GM23338 (cell line): ENCODE measurements around the gene TYW1B. TPM values are rescaled to one million over a fixed set of nuclear protein-coding genes. Genes with fewer than 3 reads are reported as not detected.
"Not testable (repeated sequence)": the region's sequence is repeated elsewhere in the genome, so short reads cannot be mapped to it uniquely, and the experiment has no call there.

ENCODE experiments used
- ATAC-seq: fragments of 200-7000 bp; cut with Tn5 transposase; 3 replicates; pipeline ENCODE4 v1.9.1; 2020
- DNase-seq: peaks from one replicate; pipeline ENCODE4 v3.0.0-alpha.2; 2015; ENCODE audit warnings: low spot score
- H2AFZ ChIP-seq: fragments of 200-600 bp; sonication (generic); 2 replicates; pipeline ENCODE4 v1.8.0; 2016; ENCODE audit warnings: antibody characterized with exemption, mild to moderate bottlenecking, moderate library complexity
- H3F3A ChIP-seq: fragments of 200-600 bp; sonication (generic); replicated peaks from 2 replicates; pipeline ENCODE4 v1.8.0; 2017; ENCODE audit warnings: antibody characterized with exemption, mixed run types, low read depth
- H3K27ac ChIP-seq: fragments of 200-600 bp; sonication (generic); 2 replicates; pipeline ENCODE4 v1.6.1; 2016; ENCODE audit warnings: low read depth
- H3K27me3 ChIP-seq: fragments of 200-600 bp; sonication (generic); 2 replicates; pipeline ENCODE4 v1.8.0; 2016; ENCODE audit warnings: mild to moderate bottlenecking, mixed run types, moderate library complexity; ENCODE audit not compliant: insufficient read depth
- H3K36me3 ChIP-seq: fragments of 200-600 bp; sonication (generic); 2 replicates; pipeline ENCODE4 v1.8.0; 2016; ENCODE audit warnings: mild to moderate bottlenecking; ENCODE audit not compliant: insufficient read depth
- H3K4me1 ChIP-seq: fragments of 200-600 bp; sonication (generic); 2 replicates; pipeline ENCODE4 v1.8.0; 2016; ENCODE audit warnings: mild to moderate bottlenecking, moderate library complexity; ENCODE audit not compliant: insufficient read depth
- H3K4me2 ChIP-seq: fragments of 200-600 bp; sonication (generic); 2 replicates; pipeline ENCODE4 v1.7.1; 2017; ENCODE audit warnings: mixed run types
- H3K4me3 ChIP-seq: fragments of 200-600 bp; sonication (generic); 2 replicates; pipeline ENCODE4 v1.6.1; 2016; ENCODE audit warnings: mixed run types
- H3K79me2 ChIP-seq: fragments of 200-600 bp; sonication (generic); replicated peaks from 2 replicates; pipeline ENCODE4 v1.8.0; 2017; ENCODE audit warnings: mild to moderate bottlenecking; ENCODE audit not compliant: insufficient read depth
- H3K9me2 ChIP-seq: fragments of 200-600 bp; sonication (generic); 2 replicates; pipeline ENCODE4 v1.8.0; 2017; ENCODE audit not compliant: insufficient read depth
- H4K20me1 ChIP-seq: fragments of 200-600 bp; sonication (generic); replicated peaks from 2 replicates; pipeline ENCODE4 v1.8.0; 2017; ENCODE audit warnings: mild to moderate bottlenecking; ENCODE audit not compliant: insufficient read depth
- H3K27ac Mint-ChIP-seq: 2 replicates; pipeline ENCODE4 v1.8.0; 2020; ENCODE audit warnings: inconsistent platforms, mild to moderate bottlenecking, moderate library complexity, mixed read lengths
- H3K27me3 Mint-ChIP-seq: 3 replicates; pipeline ENCODE4 v1.8.0; 2022; ENCODE audit warnings: low read depth, mild to moderate bottlenecking, moderate library complexity, mixed read lengths, inconsistent platforms; ENCODE audit not compliant: insufficient read depth, poor library complexity
- H3K36me3 Mint-ChIP-seq: 3 replicates; pipeline ENCODE4 v1.8.0; 2021; ENCODE audit warnings: low read depth, mild to moderate bottlenecking, inconsistent platforms, moderate library complexity, mixed read lengths
- H3K4me1 Mint-ChIP-seq: 3 replicates; pipeline ENCODE4 v1.8.0; 2020; ENCODE audit warnings: mild to moderate bottlenecking, inconsistent platforms, mixed read lengths
- H3K4me3 Mint-ChIP-seq: 3 replicates; pipeline ENCODE4 v1.8.0; 2021; ENCODE audit warnings: moderate library complexity, mild to moderate bottlenecking, inconsistent platforms, mixed read lengths
- H3K9me3 Mint-ChIP-seq: 3 replicates; pipeline ENCODE4 v1.8.0; 2020; ENCODE audit warnings: moderate library complexity, mild to moderate bottlenecking, inconsistent platforms, mixed read lengths
- polyA plus RNA-seq: library from polyadenylated mRNA; unstranded; fragments of >200 nt; fragmentation: Nextera tagmentation; extraction: Ambion mirVana; gene quantifications from 2 replicates; pipeline ENCODE4 v1.2.1, GENCODE V29; 2016
- total RNA-seq: library from RNA; depleted of rRNA; stranded (reverse); fragments of >200 nt; shearing (Covaris generic); gene quantifications from 2 replicates; pipeline ENCODE4 v1.2.3, GENCODE V29; 2014

TYW1B gene
- total and polyA plus RNA-seq, 2 experiments from 2014 or later, result 2.8 to 5.6 TPM

GRCh38 chr7:72730815-72731214 is 97.2 kb downstream of the TYW1B start:
- not testable (repeated sequence) for H3K27me3 Mint-ChIP-seq, H3K4me3 ChIP-seq, H3K4me1 ChIP-seq, H2AFZ ChIP-seq, H3K27ac Mint-ChIP-seq, H3K27me3 ChIP-seq, H3K4me2 ChIP-seq, DNase-seq, H3K9me2 ChIP-seq, H3F3A ChIP-seq, H3K27ac ChIP-seq, H3K4me3 Mint-ChIP-seq, H4K20me1 ChIP-seq, ATAC-seq, H3K4me1 Mint-ChIP-seq, H3K36me3 ChIP-seq
- H3K36me3 Mint-ChIP-seq, result peaks cover 70% of the 10 kb centered on the region
- peaks cover 54% of the 10 kb centered on the region for H3K9me3 Mint-ChIP-seq
- H3K79me2 ChIP-seq, result peaks cover 16% of the 10 kb centered on the region

GRCh38 chr7:72730384-72730783 is 97.6 kb downstream of the TYW1B start:
- not testable (repeated sequence) for H3K4me1 Mint-ChIP-seq, H3K27me3 ChIP-seq, H3K36me3 ChIP-seq, H3K9me2 ChIP-seq, H3K4me3 ChIP-seq, H2AFZ ChIP-seq, H3K27ac Mint-ChIP-seq, H4K20me1 ChIP-seq, DNase-seq, H3K27me3 Mint-ChIP-seq, H3K4me3 Mint-ChIP-seq, ATAC-seq, H3K4me1 ChIP-seq, H3F3A ChIP-seq, H3K27ac ChIP-seq, H3K4me2 ChIP-seq
- Mint-ChIP-seq H3K36me3 (peaks cover 69% of the 10 kb centered on the region), H3K9me3 (peaks cover 49% of the 10 kb centered on the region)
- H3K79me2 ChIP-seq, result peaks cover 16% of the 10 kb centered on the region

- not testable (repeated sequence) for H3K27me3 Mint-ChIP-seq, H3K4me2 ChIP-seq, DNase-seq, H3K4me1 Mint-ChIP-seq, H3K4me1 ChIP-seq, H3K4me3 Mint-ChIP-seq, H3F3A ChIP-seq, H3K9me2 ChIP-seq, H4K20me1 ChIP-seq, H3K27me3 ChIP-seq, H2AFZ ChIP-seq, H3K36me3 ChIP-seq, H3K4me3 ChIP-seq, H3K27ac Mint-ChIP-seq, ATAC-seq, H3K27ac ChIP-seq
- peaks cover 16% of the 10 kb centered on the region for H3K79me2 ChIP-seq
- H3K9me3 Mint-ChIP-seq, result peaks cover 37% of the 10 kb centered on the region
- peaks cover 56% of the 10 kb centered on the region for H3K36me3 Mint-ChIP-seq
Observed at GRCh38 chr7:72729130-72729529, 98.9 kb downstream of the TYW1B start.

- H3K9me3 Mint-ChIP-seq, H3K27ac Mint-ChIP-seq, H3K4me1 ChIP-seq, H3K4me3 ChIP-seq, H3K36me3 ChIP-seq, H3K79me2 ChIP-seq, H3K4me3 Mint-ChIP-seq, H4K20me1 ChIP-seq, H3K9me2 ChIP-seq, H2AFZ ChIP-seq, H3K27me3 Mint-ChIP-seq, H3F3A ChIP-seq, H3K4me2 ChIP-seq, H3K27me3 ChIP-seq: not testable (repeated sequence)
- 0 out of 2 replicates have a peak overlapping the region, but pooled peaks have one; percentile 26 for H3K27ac ChIP-seq
- ATAC-seq (peak; percentile 97), DNase-seq (peak; percentile 50)
- Mint-ChIP-seq H3K36me3 (peaks cover 28% of the 10 kb centered on the region), H3K4me1 (peaks cover 12% of the 10 kb centered on the region)
Observed at GRCh38 chr7:72722694-72723093, 105.3 kb downstream of the TYW1B start.

GRCh38 chr7:72720890-72721289 is 107.1 kb downstream of the TYW1B start:
- H3K27me3 Mint-ChIP-seq, H3K4me2 ChIP-seq, ATAC-seq, H3K4me3 ChIP-seq, H3K27ac Mint-ChIP-seq, H3K4me1 ChIP-seq, H3K79me2 ChIP-seq, H3F3A ChIP-seq, H3K9me3 Mint-ChIP-seq, H2AFZ ChIP-seq, H3K36me3 ChIP-seq, H4K20me1 ChIP-seq, DNase-seq, H3K27me3 ChIP-seq, H3K4me3 Mint-ChIP-seq, H3K9me2 ChIP-seq, H3K27ac ChIP-seq: not testable (repeated sequence)
- Mint-ChIP-seq H3K36me3 (peaks cover 29% of the 10 kb centered on the region), H3K4me1 (peaks cover 12% of the 10 kb centered on the region)

GRCh38 chr7:72717252-72717774 is 110.7 kb downstream of the TYW1B start:
- not testable (repeated sequence) for ATAC-seq, H3K4me3 ChIP-seq, H3K36me3 ChIP-seq, H3K27ac ChIP-seq, H2AFZ ChIP-seq, H3F3A ChIP-seq, H4K20me1 ChIP-seq, H3K4me3 Mint-ChIP-seq, H3K9me2 ChIP-seq, H3K27me3 Mint-ChIP-seq, H3K79me2 ChIP-seq, H3K27me3 ChIP-seq, H3K4me2 ChIP-seq, DNase-seq, H3K27ac Mint-ChIP-seq, H3K9me3 Mint-ChIP-seq, H3K4me1 ChIP-seq
- Mint-ChIP-seq H3K4me1 (peaks cover 15% of the 10 kb centered on the region), H3K36me3 (peaks cover 33% of the 10 kb centered on the region)

- H3K4me2 ChIP-seq, H2AFZ ChIP-seq, H3K27me3 ChIP-seq, H3K4me1 ChIP-seq, H3K9me2 ChIP-seq, H3K36me3 ChIP-seq, H3F3A ChIP-seq, ATAC-seq, H3K27ac ChIP-seq, H3K27ac Mint-ChIP-seq, H3K9me3 Mint-ChIP-seq, H3K27me3 Mint-ChIP-seq, DNase-seq, H3K79me2 ChIP-seq, H3K4me3 Mint-ChIP-seq, H3K4me3 ChIP-seq, H4K20me1 ChIP-seq: not testable (repeated sequence)
- H3K36me3 Mint-ChIP-seq, result peaks cover 53% of the 10 kb centered on the region
- peaks cover 22% of the 10 kb centered on the region for H3K4me1 Mint-ChIP-seq
Observed at GRCh38 chr7:72711927-72712326, 116.1 kb downstream of the TYW1B start.
